GM19372 (cell line): ENCODE measurements around the gene IGFN1.
A peak's percentile ranks its signal among the peaks of the same experiment; 100 is the strongest.

Source experiments
- ATAC-seq: cut with Tn5 transposase; IDR thresholded peaks from one replicate; pipeline ENCODE4 v1.9.1; 2021; ENCODE audit warnings: mild to moderate bottlenecking, low read depth, moderate library complexity; ENCODE audit not compliant: unreplicated experiment

The IGFN1 gene

DNA sequence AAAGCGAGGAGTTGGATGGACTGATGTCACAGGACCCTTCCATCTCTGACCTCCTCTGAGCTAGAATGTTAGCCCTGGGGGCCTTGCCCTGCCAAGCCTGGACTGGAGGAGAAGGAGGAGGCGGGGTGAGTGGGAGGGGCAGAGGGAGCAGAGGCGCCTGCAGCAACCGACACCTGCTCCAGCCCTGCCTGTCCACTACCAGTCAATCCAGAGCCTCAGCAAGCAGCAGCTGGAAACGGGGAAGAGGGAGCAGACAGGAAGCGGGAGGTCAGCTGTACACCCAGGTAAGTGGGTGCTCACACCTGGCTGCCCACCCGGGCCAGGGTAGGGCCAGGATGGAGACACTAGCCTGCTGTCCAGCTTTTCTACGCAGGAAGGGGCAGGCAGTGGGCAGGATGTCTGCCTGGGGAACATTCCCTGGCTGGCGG lies at the start of gene IGFN1:
Gene IGFN1, plus strand, starts transcription at position 201 of the 428 bp plus-strand sequence. CDS start 2,470 bp downstream, outside the sequence.
- ATAC-seq, result no peak

DNA sequence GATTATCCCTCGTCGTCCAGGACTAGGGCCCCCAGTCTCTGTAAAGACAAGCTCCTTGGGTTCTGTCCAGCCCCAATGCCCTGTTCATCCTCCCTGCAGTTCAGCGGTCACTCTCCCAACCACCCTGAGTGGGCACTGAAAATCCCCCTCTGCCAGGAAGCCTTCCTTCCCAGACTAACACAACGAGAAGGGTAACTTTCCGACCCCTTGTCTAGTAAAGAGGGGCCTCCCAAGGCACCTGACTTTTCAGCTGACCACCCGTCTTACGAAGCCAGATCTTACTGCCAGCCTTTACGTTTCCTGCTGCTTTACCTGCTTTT lies 49.7 kb upstream of the IGFN1 start:
- no peak for ATAC-seq

DNA sequence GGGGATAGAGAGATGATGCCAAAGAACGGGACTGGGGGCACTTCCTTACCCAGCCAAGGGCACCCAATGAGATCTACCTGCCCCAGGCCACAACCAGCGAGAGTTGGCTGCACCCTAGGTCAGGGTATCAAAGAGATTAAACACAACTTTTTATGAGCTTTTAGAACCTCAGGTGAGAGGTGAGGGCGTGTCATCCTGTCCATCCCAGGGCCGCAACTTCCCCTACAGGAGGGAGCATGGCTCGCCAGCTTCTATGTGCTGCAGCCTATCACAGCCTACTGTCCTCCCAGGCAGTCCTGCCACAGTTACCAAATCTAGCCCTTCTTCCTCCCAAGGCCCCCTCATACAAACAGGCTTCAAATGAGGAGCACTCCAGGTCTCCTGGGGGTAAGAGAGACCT lies 49.2 kb upstream of the IGFN1 start:
- ATAC-seq, result no peak

DNA sequence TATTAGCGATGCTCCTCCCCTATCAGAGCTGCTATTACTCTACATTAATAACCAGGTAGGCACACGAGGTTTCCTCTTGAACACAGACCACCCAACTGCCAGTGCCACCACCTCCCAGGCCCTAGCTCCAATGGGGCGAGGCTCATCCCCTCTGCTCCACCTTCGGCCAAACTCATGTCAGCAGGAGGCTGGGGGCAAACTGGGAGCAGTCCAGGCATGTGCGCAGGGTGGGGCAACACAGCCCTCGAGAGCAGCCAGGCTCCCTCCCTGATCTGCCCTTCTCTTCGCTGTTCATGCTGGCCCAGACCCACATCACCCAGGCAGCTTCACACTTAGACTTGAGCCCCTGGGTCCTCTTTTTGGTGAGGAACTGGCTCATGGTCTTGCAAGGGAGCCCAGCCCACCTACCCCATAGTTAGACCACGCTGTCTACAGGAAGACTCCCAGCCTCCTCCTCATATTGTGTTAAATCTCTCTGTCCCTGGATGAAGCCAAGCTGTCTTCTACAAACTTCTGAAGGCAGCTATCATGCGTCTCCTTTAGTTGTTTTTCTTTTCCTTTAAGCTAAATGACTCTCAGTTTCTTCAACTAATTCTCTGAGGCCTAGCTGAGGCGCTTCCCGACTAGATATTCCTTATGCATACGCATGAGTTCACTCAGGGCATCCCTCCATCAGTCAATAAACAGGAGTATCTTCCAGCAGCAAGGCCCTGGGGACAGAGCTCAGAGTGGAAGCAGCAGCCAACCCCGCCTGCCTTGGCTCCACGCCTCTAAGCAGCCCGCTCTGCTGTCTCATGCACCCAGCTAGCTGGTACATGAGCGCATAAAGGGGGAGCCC lies 48.4 kb upstream of the IGFN1 start:
- no peak for ATAC-seq

DNA sequence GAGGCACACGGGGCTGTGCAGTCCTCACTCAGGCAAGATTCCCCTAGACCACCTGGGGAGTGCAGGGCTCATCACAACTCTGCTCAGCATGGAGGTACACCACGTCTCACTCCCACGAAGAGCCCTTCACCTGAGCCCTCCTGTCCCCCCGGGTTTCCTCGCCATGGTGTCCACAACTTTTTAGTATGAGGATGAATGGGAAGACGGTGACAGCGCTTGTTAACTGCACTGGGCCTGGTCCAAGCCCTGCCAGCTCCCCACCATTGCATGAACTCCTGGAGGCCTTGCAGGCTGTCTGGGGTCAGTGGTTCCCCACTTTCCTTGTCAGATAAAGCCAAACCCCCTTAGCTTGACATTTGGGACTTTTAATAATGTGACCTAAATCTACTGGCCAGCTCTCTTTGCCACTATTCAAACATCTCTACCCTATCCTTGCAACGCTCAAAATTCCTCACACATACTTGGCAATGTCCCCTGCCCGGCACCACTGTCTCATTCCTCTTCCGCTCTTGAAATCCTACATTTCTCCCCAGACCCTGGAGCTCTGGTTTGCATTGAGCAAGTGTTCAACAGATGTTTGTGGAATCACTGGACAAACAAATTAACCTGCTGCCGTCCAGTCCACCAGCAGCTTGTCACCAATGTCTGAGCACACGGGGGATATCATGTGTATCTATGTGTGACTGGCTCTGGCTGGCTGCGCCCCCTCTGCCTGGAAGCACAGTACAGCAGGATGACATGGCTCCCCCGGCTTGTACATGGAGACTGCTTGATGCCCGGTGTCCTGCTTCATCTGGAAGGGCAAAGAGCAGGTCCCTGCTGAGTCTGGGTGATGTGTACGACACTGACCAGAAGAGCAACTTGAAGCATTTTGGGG lies 47.5 kb upstream of the IGFN1 start:
- no peak for ATAC-seq

DNA sequence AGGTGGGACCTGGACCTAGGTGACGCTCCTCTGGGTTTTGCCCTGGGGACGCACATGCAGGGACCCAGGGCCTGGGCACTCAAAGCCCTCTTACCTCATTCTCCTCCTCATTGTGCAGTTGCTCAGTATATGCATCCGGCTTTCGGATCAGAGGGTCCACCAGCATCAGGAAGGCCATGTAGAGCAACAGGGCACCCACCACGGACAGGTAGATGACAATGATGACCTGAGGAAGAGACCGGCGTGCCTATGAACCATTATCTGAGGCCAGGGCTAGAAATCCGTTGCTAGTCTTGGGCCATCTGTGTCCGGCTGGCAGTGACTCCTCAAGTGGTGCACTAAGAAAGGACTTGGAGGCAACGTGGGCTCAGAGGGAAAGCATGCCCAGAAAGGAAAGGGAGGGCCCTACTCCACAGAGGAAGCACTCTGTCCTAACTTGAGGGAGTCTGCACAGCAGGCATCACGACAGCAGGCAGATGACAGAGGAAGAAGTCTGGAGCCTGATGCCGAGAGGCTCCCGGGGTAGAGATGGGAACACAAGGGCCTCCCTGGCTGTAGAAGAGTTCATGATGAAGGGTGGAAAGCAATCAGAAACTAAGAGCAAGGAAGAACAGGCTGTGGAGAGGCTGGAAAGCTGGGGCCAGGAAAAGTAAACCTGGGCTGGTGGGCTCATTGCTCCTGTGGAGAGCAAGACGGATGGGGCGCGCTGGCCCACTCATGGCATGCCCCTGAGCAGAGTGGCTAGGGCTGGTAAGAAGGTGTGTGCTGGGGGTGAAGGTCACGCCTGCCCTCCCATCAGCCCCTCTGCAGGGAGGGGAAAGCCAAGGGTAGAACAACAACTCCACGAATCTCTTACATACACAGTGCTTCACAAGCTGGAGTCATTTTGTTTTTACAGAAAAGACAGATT lies 46.6 kb upstream of the IGFN1 start:
- ATAC-seq, result no peak

DNA sequence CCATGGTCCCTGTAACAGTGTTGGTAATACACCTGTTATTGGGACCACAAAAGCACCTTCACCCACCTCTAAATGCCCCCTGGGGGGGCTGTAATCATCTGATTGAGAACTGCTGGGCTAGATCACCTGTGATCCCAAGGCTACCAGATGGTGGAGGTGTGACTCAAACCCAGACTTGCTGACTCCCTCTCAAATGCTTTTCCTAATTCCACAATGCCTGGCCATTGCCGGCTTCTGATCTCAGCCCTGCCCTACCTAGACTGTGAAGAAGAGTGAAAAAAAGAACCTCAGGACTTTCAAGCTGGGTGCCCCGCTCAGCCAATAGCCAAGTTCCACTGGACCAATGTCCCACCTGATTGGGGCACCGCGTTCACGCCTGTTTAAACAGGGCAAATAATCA lies 45.9 kb upstream of the IGFN1 start:
- no peak for ATAC-seq

DNA sequence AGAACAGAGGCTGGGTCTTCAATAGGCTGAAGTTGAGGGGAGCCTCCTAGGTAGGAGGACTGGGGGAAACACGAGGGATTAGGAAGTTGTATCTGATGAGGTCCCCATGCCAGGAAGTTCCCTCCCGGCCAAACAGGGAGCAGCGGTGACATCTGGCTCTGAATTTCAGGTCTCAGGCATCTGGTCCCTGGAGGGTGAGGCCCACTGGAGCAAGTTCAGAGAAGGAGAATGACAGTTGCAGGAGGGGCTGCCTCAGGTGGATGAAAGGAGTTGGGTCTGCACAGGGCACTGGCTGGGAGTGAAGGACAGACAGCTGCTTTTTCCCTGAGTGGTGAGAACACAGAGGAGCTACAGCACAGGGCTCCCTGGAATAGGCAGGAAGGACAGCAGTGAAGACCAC lies 45.5 kb upstream of the IGFN1 start:
- ATAC-seq, result no peak

DNA sequence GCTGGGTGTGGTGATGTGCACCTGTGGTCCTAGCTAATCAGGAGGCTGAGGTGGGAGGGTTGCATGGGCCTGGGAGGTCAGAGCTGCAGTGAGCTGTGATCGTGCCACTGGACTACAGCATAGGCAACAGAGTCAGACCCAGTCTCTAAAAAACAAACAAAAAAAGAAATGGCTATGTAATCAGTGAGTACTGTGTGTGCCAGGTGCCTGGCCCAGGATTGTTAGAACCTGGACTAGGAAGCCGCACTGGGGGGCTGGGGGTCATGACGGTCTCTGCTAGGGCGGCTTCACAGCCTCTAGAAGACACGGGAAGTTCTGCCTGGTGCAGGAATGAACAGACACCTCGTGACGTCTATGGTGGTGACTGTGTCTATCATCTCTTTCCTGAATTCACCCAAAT lies 44.8 kb upstream of the IGFN1 start:
- ATAC-seq, result no peak

DNA sequence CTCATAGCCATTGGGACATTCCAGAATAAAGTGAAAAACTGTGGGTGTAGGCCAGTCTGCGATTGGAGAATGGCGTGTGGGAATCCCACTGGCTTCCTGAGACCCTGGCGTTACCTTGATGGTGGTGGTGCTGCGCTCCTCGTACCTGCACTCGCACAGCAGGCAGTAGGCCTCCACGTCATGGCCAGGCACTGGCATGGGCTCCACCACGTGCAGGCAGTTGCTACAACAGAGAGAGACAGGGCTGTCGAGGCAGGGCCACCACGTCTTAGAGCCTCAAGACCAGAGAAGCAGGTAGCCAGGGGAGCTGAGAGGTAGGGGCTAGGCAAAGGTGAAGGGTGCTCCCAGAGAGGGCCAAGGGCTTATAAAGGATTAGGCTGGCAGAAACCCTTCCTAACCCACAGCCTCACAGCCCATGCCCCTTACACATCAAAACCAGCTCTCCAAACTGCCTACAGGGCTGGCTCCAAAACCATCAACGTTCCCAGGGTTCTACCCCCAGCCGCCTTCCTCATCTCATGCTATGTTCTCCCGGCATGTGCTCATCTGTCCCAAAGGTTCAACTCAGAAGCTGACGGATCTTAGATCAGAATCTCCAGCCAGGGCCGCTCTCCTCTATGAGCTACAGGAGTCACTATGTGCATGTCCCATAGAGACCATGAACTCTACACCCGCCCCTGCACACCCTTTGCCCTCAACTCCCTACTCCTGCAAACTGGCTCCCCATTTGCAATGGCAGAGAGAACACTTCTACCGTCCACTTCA lies 43.8 kb upstream of the IGFN1 start:
- no peak for ATAC-seq

DNA sequence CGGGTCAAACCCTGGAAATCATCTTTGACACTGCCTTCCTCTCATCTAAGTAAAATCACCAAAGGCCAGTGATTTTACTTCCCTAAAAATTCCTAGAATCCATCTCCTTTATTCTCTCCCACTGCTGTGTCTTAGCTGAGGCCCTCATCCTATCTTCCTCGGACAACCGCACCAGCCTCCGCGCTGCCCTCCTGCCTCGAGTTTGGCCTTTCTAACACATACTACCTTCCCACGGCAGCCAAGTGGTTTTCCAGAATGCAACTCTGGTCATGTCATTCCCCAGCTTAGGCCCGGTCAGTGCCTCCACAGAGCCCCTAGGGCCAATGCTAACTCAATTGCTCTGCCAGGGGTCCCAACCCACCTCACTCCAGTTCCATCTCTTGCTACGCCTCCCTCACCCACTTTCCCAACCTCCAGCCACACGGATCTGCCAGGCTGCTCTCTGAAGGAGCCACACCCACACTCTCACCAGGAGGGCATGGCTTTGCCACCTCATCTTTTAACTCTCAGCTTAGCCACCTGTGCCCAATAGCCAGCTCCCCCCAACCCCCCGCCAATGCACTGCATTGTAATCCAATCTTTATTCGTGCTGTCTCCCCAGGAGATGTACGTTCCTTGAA lies 43.1 kb upstream of the IGFN1 start:
- no peak for ATAC-seq

DNA sequence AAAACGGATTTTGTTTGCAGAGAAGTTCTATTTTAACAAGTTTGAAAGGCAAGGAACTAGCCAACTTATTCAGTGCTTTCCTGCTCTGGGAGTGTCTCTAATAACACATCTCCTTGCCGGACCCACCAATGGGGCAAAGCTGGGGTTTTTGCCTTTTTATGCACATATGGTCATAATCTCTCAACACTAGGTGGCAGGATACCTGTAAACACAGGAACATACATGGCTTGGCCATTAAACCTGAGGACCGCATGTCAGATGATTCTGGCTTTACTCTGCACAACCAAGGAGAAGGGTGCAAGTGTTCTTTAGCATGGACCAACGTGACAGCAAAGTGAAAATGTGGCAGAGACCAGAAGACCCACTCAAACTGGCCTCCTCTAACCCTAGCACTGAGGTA lies 41.2 kb upstream of the IGFN1 start:
- ATAC-seq, result no peak

DNA sequence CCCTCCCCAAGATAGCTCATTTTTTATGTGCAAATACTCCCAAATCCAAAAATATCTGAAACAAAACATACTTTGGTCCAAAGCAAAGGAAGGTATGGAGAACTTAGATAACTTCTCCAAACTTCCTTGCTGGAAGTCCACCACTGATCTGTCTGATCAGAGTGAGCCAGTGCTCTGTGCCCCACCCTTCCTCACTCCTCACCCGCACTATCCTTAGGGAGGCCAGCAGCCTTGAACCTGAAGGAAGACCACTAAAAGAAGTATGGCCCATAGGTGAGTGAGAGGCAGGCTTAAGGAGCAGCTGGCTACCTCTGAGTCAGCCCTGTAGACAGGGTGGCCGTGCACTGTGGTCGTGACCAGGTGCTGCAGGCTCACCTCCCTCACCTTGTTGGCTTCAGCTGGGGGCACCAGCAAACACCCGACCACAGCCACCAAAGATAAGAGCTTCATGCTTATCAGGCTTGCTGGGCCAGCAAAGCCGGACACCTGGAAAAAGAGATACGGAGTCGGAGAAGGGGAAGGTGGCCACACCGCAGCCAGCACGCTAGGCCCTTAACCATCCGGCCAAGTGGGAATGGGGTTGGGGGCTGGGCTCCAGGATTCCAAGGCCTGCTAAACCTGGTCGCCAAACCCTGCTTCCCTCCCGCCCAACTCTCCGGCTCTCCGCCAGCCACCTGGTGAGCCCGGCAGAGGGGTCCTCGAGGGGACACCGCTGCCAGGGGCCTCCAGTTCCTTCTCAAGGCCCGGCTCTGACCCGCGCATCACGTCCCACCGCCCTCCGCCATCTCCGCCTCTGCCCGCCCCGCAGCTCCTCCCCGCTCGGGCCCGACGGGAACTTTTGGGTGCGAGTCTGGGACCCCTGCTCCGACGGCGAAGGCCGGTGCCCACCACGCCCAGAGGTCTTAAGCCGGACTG lies 36.9 kb upstream of the IGFN1 start:
- peak; percentile 64 for ATAC-seq

DNA sequence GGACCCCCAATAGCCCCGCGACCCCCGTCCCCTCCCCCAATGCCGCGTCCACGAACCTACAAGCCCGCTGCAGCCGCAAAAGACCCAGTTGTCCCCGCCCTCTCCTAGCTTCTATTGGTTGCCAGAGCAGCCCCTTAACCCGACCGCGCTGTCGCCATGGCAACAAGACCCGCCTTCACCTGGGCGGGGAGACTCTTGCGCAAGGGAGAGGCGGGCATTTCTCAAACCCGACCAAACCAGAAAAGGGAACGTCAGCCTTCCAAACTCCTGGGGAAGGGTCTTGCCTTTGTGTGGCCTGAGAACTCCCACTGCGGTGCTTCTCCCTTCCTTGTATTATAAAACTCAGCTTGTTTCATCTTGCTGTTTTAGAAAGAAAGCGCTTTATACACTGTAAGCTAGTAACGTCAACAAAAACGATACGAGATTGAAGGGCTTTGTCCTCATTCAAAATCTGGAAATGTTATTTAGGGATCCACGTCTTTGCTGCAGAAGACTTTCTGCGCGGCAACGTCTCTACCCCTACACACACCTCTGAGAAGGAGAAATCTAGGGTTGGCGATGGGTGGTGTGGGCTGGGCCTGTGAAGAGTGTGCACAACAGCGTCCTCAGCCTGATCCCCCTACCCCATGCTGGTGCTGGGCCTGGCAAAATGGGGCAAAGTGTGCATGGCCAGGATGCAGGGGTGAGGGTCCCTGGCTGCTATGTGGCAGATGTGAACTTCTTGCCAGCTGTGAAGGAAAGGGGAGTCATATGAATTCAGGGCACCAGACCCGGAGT lies 36.0 kb upstream of the IGFN1 start, which contains the start of gene TMEM9:
Gene TMEM9, minus strand, starts transcription at position 86 of the 777 bp plus-strand sequence. CDS start 551 bp downstream, outside the sequence.
- peak; percentile 98 for ATAC-seq

DNA sequence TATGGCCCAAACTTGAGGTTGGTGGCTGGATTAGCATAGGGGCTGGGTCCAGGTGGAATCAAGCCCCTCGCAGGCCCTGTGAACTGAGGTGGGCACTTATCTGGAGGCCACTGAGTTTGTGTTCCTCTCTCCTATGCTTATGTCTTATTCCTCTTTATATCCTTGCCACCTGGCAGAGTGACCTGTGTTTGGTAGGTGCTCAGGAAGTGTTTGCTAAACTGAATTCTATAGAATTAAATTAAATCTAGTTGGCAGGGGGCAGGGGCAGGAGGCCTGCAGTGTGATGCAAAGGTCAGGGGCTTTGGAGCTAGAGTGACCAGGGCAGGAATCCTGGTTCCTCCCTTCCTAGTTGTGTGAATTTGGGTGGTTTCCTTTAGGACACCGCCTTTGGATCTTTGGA lies 35.3 kb upstream of the IGFN1 start:
- ATAC-seq, result no peak

DNA sequence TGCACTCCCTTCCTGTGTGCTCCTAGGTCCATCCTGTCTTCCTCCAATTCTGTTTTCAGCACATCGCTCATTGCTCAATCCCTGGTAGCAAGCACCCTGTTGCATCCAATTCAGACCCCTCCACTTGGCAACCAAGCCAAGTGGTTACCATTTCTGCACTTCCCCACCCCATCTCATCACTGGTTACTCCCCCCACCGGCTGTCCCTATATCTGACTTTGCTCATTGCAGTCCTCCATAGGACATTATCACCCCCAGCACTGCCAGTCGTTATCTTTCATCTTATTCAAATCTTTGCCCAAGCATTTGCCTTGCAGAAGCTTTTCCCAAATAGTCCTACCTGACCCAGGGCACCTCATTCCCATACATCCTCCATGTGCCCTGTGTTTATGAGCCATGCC lies 34.3 kb upstream of the IGFN1 start:
- ATAC-seq, result no peak

DNA sequence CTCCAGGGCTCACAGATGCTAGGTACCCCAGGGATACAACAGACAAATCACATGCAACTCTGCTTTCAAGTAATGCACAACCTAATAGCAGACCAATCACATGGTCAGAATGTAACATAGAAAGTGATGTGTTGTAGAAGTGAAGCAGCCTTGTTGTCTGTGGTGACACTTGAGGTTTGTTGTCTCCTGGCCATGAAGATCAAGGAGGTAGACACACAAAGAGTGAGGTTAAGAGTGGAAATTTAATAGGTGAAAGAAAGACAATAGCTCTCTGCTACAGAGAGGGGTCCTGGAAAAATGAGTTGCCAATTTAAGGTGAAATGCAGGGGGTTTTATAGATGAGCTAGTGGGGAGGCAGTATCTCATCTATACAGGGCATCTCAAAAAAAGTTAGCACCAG lies 33.8 kb upstream of the IGFN1 start:
- ATAC-seq, result no peak

DNA sequence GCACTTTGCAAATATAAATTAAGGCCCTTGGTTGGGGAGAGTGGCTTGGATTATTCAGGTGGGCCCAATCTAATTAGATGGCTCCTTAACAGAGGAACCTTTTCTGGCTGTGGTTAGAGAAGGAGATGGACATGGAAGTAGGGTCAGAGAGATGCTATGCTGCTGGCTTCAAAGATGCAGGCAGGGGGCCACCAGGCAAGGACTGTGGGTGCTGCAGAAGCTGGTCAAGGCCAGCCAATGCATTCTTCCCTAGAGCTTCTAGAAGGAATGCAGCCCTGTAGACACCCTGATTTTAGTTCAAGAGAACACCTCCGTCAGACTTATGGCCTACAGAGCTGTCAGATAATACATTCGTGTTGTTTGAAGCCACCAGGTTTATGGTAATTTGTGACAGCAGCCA lies 32.7 kb upstream of the IGFN1 start:
- no peak for ATAC-seq
